Measurements from ENCODE around the gene RIMKLA.

RIMKLA gene

GRCh38 chr1:42429603-42430002 lies 49.0 kb downstream of the RIMKLA start:
- no peak for DNase-seq

GRCh38 chr1:42430286-42431135 lies 49.9 kb downstream of the RIMKLA start:
- DNase-seq = no peak

- DNase-seq = no peak
Observed at GRCh38 chr1:42431514-42431913, 50.9 kb downstream of the RIMKLA start.

GRCh38 chr1:42432714-42433113 lies 52.1 kb downstream of the RIMKLA start:
- DNase-seq = no peak

- DNase-seq = no peak
Observed at GRCh38 chr1:42433369-42433768, 52.8 kb downstream of the RIMKLA start.

- no peak for DNase-seq
Observed at GRCh38 chr1:42434340-42434739, 53.7 kb downstream of the RIMKLA start.

GRCh38 chr1:42439940-42440339 lies 59.3 kb downstream of the RIMKLA start:
- DNase-seq = no peak

- no peak for DNase-seq
Observed at GRCh38 chr1:42442662-42443061, 62.1 kb downstream of the RIMKLA start.

GRCh38 chr1:42449256-42449655 lies 68.7 kb downstream of the RIMKLA start:
- DNase-seq = no peak

GRCh38 chr1:42450061-42450460 lies 69.5 kb downstream of the RIMKLA start:
- DNase-seq = no peak

- no peak for DNase-seq
Observed at GRCh38 chr1:42453386-42453785, 72.8 kb downstream of the RIMKLA start.

GRCh38 chr1:42454403-42454802 lies 73.8 kb downstream of the RIMKLA start:
- DNase-seq = no peak

GRCh38 chr1:42456010-42456753 lies 75.6 kb downstream of the RIMKLA start, which contains the start of the genes PPCS and ZMYND12:
PPCS (plus strand) TSS chr1:42456543; CDS start chr1:42456566, 23 bp downstream.
ZMYND12 (minus strand) TSS chr1:42456022; CDS start chr1:42455997, 25 bp downstream.
- DNase-seq = peak in 55 of 56 donors; percentile 54 to 92 (median 82)

- DNase-seq = peak in 25 of 56 donors; percentile 5 to 68 (median 52)
Observed at GRCh38 chr1:42456754-42457089, 76.1 kb downstream of the RIMKLA start.

- DNase-seq = no peak
Observed at GRCh38 chr1:42461196-42461595, 80.6 kb downstream of the RIMKLA start.

GRCh38 chr1:42462828-42463763 lies 82.5 kb downstream of the RIMKLA start, which contains the start of gene CCDC30:
CCDC30 (plus strand) TSS chr1:42463286; CDS start chr1:42480552, 17,266 bp downstream.
- peak; percentile 25 to 98 (median 89) for DNase-seq

- no peak for DNase-seq
Observed at GRCh38 chr1:42463921-42464320, 83.3 kb downstream of the RIMKLA start.

GRCh38 chr1:42466030-42466429 lies 85.4 kb downstream of the RIMKLA start:
- DNase-seq = no peak

GRCh38 chr1:42469727-42470126 lies 89.1 kb downstream of the RIMKLA start:
- DNase-seq = no peak
